ENCODE results near the gene IPO4. TPM values are rescaled to one million over a fixed set of nuclear protein-coding genes. Genes with fewer than 3 reads are reported as not detected.

Gene IPO4
- total and polyA plus RNA-seq, 7 donors, result 3.0 to 37.1 (median 12.8) TPM

GRCh38 chr14:24149302-24149969 is 39.2 kb downstream of the IPO4 start:
- intact Hi-C loops (cut with DNase I), result loop anchor here (5.0 to 10.0 kb wide), 3 partner anchors 83 to 845 kb away; partner anchors contain the start of genes BCL2L2, GMPR2, NEDD8 and PPP1R3E
- Histone ChIP-seq H3K4me3 (no peak overlapping the region), H3K9me3 (no peaks in the 10 kb centered on the region), H3K27ac (no peak overlapping the region), H3K36me3 (peaks cover 23 to 55% (median 42%) of the 10 kb centered on the region in 4 donors), H3K27me3 (no peaks in the 10 kb centered on the region), H3K4me1 (peaks cover 0 to 40% (median 33%) of the 10 kb centered on the region in 4 donors)
- DNase-seq, result no peak
- TF ChIP-seq POLR2AphosphoS5 (IDR thresholded peaks at IDR 0.05) (no peak), POLR2A (IDR thresholded peaks at IDR 0.05) (no peak), CTCF (IDR thresholded peaks at IDR 0.05) (no peak), EP300 (IDR thresholded peaks at IDR 0.05) (no peak)
- 92 to 97% methylated on average over 3 of the region's 3 CpGs for WGBS, 2 donors

- peak; percentile 78 for DNase-seq
- peak overlapping the region; percentile 92 to 96 (median 95) for H3K27ac ChIP-seq
- WGBS, 2 donors, result 3 to 5% methylated on average over 29 of the region's 29 CpGs
- H3K4me3 ChIP-seq, result peak overlapping the region; percentile 58 to 98 (median 77)
- peaks cover 21 to 55% (median 36%) of the 10 kb centered on the region in 4 donors for H3K36me3 ChIP-seq
- intact Hi-C loops (cut with DNase I), result loop anchor here (2.0 to 10.0 kb wide), 4 partner anchors 13 to 843 kb away; partner anchors contain the start of genes BCL2L2, GMPR2, IRF9 and NEDD8
- no peaks in the 10 kb centered on the region for H3K9me3 ChIP-seq
- no peak for TF ChIP-seq CTCF (IDR thresholded peaks at IDR 0.05)
- no peak for TF ChIP-seq EP300 (IDR thresholded peaks at IDR 0.05)
- TF ChIP-seq POLR2AphosphoS5 (IDR thresholded peaks at IDR 0.05), result no peak
- no peak for TF ChIP-seq POLR2A (IDR thresholded peaks at IDR 0.05)
- no peaks in the 10 kb centered on the region for H3K27me3 ChIP-seq
- H3K4me1 ChIP-seq, result peaks cover 0 to 40% (median 34%) of the 10 kb centered on the region in 4 donors
These were observed 40.7 kb downstream of the IPO4 start for GRCh38 chr14:24147761-24148428.

GRCh38 chr14:24146978-24147760 is 41.4 kb downstream of the IPO4 start, which contains the start of gene RNF31:
TSS of gene RNF31 (plus strand) at chr14:24147498. CDS start at chr14:24147699, 201 bp downstream.
- Histone ChIP-seq H3K9me3 (no peaks in the 10 kb centered on the region), H3K36me3 (peaks cover 17 to 47% (median 32%) of the 10 kb centered on the region in 4 donors), H3K4me3 (peak within 1 kb of the TSS; percentile 58 to 98 (median 77)), H3K27me3 (no peaks in the 10 kb centered on the region), H3K4me1 (peaks cover 0 to 46% (median 35%) of the 10 kb centered on the region in 4 donors), H3K27ac (peak within 1 kb of the TSS; percentile 92 to 96 (median 95))
- intact Hi-C loops (cut with DNase I), result loop anchor here (2.0 to 10.0 kb wide), 4 partner anchors 14 to 842 kb away; partner anchors contain the start of genes BCL2L2, GMPR2, IRF9 and NEDD8
- TF ChIP-seq POLR2A (IDR thresholded peaks at IDR 0.05), result peak; percentile 32 to 70
- no peak for TF ChIP-seq EP300 (IDR thresholded peaks at IDR 0.05)
- TF ChIP-seq CTCF (IDR thresholded peaks at IDR 0.05), result no peak
- peak; percentile 63 to 85 (median 75) for TF ChIP-seq POLR2AphosphoS5 (IDR thresholded peaks at IDR 0.05)
- DNase-seq, result peak; percentile 100
- WGBS, 2 donors, result 0 to 1% methylated on average over 57 of the region's 57 CpGs

- peak; percentile 98 for DNase-seq
- Histone ChIP-seq H3K36me3 (peaks cover 11 to 41% (median 26%) of the 10 kb centered on the region in 4 donors), H3K27me3 (no peaks in the 10 kb centered on the region), H3K9me3 (no peaks in the 10 kb centered on the region), H3K27ac (peak within 1 kb of the TSS; percentile 92 to 96 (median 95)), H3K4me1 (peaks cover 0 to 49% (median 37%) of the 10 kb centered on the region in 4 donors), H3K4me3 (peak within 1 kb of the TSS; percentile 58 to 98 (median 77))
- 0% methylated on average over 25 of the region's 25 CpGs for WGBS, 2 donors
- intact Hi-C loops (cut with DNase I), result loop anchor here (2.0 to 10.0 kb wide), 4 partner anchors 14 to 842 kb away; partner anchors contain the start of genes BCL2L2, GMPR2, IRF9 and NEDD8
- peak in 1 of 2 donors; percentile 26 for TF ChIP-seq POLR2A (IDR thresholded peaks at IDR 0.05)
- TF ChIP-seq POLR2AphosphoS5 (IDR thresholded peaks at IDR 0.05), result peak; percentile 44 to 76 (median 48)
- no peak for TF ChIP-seq CTCF (IDR thresholded peaks at IDR 0.05)
- TF ChIP-seq EP300 (IDR thresholded peaks at IDR 0.05), result no peak
These were observed 42.1 kb downstream of the IPO4 start, which contains the start of gene PSME2 for GRCh38 chr14:24146453-24146977. TSS of gene PSME2 (minus strand) at chr14:24146610. CDS start at chr14:24146581, 29 bp downstream.
